WI38 (cell line): Measurements from ENCODE around the gene DNM1.

Experiments used
- H3K4me3 ChIP-seq: 2 replicates; pipeline ENCODE4 v1.5.1; 2011; ENCODE audit warnings: low read depth, mild to moderate bottlenecking, control low read depth, low read length
- CTCF ChIP-seq: IDR thresholded peaks from 2 replicates; pipeline ENCODE4 v1.5.1; 2012; ENCODE audit warnings: low read depth, mild to moderate bottlenecking, control low read depth, low read length

The DNM1 gene

GRCh38 chr9:128298535-128299482 is 95.6 kb downstream of the DNM1 start:
- H3K4me3 ChIP-seq: no peak overlapping the region
- no peak for TF ChIP-seq CTCF

- no peak for TF ChIP-seq CTCF
- no peak overlapping the region for H3K4me3 ChIP-seq
Measured at GRCh38 chr9:128304136-128304970, 101.2 kb downstream of the DNM1 start.
